A673 (cell line): Measurements from ENCODE around the gene FUT8.

ENCODE experiments used
- EZH2 ChIP-seq: fragments of 200-600 bp; sonication (generic); IDR thresholded peaks from 2 replicates; pipeline ENCODE4 v1.6.1; 2017; ENCODE audit warnings: borderline replicate concordance, low read depth, mild to moderate bottlenecking, mixed read lengths, antibody characterized with exemption, low read length; ENCODE audit not compliant: poor library complexity, severe bottlenecking
- TF ChIP-seq, protein P1 (sequence below): fragments of 300-800, 200-600 bp; sonication (generic); conservative IDR thresholded peaks from 2 replicates; pipeline ENCODE4 v1.5.1; 2017; ENCODE audit warnings: low read depth, mild to moderate bottlenecking, antibody characterized with exemption, low read length, moderate library complexity, mixed read lengths

DNA sequence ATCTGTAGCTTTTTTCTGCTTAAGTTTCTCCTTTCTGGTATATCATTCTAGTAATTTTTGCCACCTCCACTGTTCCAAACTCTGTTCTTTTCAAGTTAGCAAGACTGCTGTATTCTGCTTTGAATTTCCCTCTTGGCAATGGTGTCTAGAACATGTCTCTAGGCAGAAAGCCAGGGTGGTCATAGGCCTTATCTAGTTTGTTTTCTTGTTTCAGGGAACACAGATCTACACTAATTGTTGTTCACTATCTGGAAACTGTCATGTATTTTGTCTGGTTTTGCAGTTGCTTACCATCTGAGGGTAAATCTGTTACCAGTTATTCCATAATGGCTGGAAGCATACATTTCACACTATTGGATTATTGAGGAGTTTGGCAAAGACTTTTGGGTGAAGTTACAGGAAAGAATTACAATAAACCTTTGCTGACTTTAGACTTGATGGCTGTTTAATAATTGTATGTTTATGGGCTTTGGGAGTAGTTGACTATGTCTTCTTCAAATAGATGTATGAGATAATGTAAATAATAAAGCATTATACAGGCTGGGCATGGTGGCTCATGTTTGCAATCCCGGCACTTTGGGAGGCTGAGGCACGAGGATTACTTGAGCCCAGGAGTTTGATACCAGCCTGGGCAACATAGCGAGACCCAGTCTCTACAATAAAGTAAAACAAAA lies 41.4 kb downstream of the FUT8 start:
- TF ChIP-seq, protein P1, sequence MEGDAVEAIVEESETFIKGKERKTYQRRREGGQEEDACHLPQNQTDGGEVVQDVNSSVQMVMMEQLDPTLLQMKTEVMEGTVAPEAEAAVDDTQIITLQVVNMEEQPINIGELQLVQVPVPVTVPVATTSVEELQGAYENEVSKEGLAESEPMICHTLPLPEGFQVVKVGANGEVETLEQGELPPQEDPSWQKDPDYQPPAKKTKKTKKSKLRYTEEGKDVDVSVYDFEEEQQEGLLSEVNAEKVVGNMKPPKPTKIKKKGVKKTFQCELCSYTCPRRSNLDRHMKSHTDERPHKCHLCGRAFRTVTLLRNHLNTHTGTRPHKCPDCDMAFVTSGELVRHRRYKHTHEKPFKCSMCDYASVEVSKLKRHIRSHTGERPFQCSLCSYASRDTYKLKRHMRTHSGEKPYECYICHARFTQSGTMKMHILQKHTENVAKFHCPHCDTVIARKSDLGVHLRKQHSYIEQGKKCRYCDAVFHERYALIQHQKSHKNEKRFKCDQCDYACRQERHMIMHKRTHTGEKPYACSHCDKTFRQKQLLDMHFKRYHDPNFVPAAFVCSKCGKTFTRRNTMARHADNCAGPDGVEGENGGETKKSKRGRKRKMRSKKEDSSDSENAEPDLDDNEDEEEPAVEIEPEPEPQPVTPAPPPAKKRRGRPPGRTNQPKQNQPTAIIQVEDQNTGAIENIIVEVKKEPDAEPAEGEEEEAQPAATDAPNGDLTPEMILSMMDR, result no peak
- no peak for TF ChIP-seq EZH2
